Keratinocyte (primary cell): ENCODE measurements around the gene RNF149.

ENCODE experiments used
- CTCF ChIP-seq, 3 experiments: IDR thresholded peaks in 1 of 3; conservative IDR thresholded peaks in 1 of 3; optimal IDR thresholded peaks in 1 of 3; 2 replicates in 2 of 3; 3 replicates in 1 of 3; pipeline versions ENCODE3 to v1.5.1; 2011; ENCODE audit warnings: low read length in 3 of 3, mild to moderate bottlenecking in 3 of 3, moderate library complexity in 2 of 3, control low read depth in 1 of 3, inconsistent platforms in 1 of 3; ENCODE audit not compliant: insufficient read depth in 2 of 3; ENCODE audit errors: extremely low read depth in 1 of 3
- EZH2 ChIP-seq: IDR thresholded peaks from one replicate; pipeline ENCODE4 v1.6.1; 2012; ENCODE audit warnings: inconsistent platforms, mild to moderate bottlenecking, low read length, moderate library complexity

- TF ChIP-seq CTCF (optimal IDR thresholded peaks at IDR 0.05 in 1 of 3, IDR thresholded peaks at IDR 0.05 in 1 of 3, conservative IDR thresholded peaks at IDR 0.05 in 1 of 3; ENCODE audit: extremely low read depth in 1 of 3, insufficient read depth in 2 of 3, low read length in 3 of 3): no peak
- TF ChIP-seq EZH2: no peak
These were observed 21.2 kb downstream of the RNF149 start for GRCh38 chr2:101287303-101287702.
